NCI-H345 treated with DMSO at 0.1 percent for 48 hours (cell line): ENCODE data around the gene CACNB2.

Experiments
- DNase-seq: peaks from one replicate; lab custom pipeline; 2025; ENCODE audit not compliant: unreplicated experiment; lab: John Stamatoyannopoulos, UW

CACNB2 gene

GRCh38 chr10:18381679-18382078, 241.5 kb downstream of the CACNB2 start:
- DNase-seq = no peak

GRCh38 chr10:18397906-18398305, 257.7 kb downstream of the CACNB2 start:
- no peak for DNase-seq

DNA sequence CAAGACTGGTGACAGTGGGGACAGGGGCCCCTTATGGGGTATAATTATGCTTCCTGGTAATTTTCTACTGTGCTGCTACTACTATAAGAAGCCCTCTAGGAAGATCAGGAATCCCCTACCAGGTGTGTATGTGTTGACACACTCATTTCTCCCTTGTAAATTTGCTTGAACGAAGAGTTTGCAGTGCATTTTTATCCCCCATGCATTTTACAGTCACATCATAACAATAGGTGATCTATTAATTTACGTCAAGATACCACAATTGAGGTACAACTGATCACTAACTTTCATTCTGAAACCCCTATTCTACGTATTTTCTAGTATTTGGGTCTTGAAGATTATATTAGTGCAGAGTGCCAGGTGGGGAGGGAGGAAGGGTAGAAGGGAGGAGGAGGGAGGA, 258.9 kb downstream of the CACNB2 start:
- no peak for DNase-seq

DNA sequence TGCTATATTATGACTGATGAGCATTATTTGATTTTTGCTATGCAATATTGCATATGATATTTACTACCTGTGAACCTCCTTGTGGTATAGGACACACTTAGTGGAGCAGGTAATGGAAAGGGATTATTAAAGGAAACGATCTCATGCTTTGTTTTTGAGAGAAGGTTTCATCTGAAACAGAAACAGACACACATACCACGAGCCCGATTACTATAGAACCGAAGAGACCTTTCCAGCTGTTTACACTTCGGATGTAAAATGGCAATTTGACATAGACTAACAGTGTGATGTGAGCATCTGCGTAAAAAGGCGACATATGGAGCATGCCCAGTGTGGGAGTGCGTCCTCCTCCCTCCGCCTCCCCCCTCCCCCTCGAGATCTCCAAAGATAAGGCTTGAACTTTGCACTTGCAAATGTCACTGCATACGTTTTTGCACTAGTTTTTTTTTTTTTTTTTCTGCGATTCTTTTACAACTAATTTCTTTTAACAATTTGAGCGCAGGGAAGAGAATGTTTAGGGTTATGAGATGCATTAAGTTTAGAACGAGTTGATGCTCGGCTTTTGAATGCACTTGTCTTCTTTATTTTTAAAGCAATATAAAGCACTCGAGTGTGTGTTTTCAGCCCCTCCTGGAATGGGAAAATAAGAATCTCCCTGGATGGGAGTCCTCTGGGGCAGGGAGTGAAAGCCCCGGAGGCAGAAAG, 260.1 kb downstream of the CACNB2 start:
- no peak for DNase-seq

DNA sequence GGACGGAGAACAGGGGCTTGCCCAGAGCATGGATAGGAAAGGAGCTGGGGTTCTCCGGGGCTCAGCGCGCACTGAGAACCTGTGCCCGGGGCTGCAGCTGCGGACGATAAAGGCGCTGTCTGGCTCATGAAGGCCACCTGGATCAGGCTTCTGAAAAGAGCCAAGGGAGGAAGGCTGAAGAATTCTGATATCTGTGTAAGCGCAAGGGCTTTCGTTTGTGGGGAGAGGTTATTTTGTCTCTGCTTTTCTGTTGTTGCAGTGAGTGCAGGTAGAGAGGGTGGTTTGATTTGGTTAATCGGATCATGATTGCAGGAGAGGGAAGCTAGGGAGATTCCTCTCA, 260.7 kb downstream of the CACNB2 start:
- no peak for DNase-seq

GRCh38 chr10:18401416-18402195, 261.4 kb downstream of the CACNB2 start:
- DNase-seq = no peak

DNA sequence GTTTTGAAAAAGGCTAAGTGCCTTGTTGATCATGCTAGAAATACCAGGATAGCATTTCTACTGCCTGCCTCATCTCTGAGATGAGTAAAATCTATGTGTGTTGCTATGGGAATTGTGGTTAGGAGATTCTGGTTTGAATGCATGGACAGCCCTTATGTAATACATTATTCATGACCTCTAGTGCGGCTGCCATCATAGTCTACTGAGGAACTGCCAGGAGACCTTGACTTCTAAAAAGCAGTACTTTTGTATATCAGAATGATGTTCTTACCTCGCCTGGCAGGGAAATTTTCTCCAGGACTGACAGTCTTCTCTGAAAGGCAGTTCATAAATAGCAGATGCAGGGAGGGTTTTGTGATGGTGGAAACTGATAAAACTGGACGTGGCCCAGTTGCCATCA, 262.6 kb downstream of the CACNB2 start:
- DNase-seq = no peak

DNA sequence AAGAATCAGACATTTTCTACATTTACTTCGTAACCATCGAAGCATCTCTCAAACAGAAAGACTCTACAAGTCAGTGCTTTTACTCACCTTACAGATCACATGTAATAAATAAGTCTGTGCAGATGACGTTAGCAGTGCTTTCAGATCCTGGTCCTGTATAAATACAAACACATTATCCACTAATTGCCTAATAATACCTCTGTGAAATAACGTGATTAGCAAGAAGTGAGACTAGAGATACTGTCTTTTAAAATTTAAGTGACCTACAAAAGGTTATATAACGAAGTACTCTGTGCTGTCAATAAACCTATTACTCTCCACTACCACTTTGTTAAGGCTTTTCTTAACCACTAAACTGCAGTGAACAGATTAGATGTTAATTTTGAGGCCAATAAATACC, 264.3 kb downstream of the CACNB2 start:
- DNase-seq = no peak

- DNase-seq = no peak
Measured at GRCh38 chr10:18406136-18406535, 265.9 kb downstream of the CACNB2 start.

GRCh38 chr10:18409599-18410397, 269.6 kb downstream of the CACNB2 start:
- DNase-seq = no peak

DNA sequence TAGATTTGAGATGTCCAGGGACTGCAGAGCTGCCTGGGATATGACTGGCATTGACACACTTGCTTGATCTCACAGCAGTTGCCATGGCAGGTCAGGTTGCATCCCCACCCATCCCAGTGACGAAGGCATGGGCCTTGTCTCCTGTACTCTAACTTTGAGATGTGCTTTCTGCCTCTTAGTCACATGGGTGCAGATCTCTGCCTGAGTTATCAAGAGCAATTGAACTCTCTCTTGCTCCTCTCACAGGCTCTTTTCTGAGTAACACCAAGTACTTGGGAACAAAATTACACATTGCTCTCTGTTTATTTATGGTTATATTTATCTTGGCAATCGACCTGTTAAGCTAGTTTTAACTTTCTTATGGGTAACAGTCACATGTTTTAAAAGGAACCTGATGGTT, 273.8 kb downstream of the CACNB2 start:
- no peak for DNase-seq

DNA sequence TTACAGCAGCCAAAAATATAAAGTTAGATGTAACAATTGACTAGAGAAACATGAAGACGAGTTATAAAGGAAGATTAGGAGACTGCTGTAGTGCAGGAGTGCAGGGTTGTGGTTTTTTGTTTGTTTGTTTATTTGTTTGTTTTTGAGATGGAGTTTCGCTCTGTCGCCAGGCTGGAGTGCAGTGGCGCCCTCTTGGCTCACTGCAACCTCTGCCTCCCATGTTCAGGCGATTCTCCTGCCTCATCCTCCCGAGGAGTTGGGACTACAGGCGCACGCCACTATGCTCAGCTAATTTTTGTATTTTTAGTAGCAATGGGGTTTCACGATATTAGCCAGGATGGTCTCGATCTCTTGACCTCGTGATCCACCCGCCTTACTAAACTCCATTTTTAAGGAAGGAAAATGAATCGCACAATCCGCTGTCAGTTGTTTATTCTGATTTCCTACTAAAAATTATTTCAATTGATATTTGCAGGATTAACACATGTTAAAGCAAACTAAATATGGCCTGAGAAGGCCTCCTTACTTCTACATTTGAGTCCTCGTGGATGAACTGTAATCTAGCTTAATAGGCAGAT, 277.8 kb downstream of the CACNB2 start:
- DNase-seq = no peak

GRCh38 chr10:18418541-18419215, 278.5 kb downstream of the CACNB2 start:
- no peak for DNase-seq

GRCh38 chr10:18419945-18420344, 279.7 kb downstream of the CACNB2 start:
- no peak for DNase-seq

DNA sequence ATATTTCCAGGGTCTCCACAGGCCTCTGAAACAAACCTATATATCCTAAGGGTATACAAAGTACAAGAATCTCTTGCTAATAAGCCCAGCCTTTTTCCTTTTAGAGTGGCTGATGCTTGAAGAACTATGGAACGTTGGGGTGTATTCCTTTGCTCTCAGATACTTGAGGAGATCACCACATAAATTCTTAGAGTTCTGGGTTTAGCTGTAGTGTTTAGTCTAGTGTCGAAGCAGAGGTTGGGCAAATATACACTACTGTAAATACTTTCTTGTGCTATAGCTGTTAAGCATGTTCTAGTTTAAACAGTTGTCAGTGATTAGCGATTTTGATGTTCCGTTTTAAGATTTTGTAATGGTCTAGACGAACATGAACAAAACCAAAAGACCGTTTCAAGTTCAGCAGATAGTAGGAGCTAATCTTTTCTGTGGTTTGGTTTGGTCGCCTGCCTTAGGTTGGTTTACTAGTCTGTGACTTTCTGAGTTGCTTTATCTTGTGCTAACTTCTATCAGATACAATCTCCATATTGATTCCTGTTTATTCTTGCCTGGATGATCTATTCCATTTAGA, 281.6 kb downstream of the CACNB2 start:
- DNase-seq = no peak

DNA sequence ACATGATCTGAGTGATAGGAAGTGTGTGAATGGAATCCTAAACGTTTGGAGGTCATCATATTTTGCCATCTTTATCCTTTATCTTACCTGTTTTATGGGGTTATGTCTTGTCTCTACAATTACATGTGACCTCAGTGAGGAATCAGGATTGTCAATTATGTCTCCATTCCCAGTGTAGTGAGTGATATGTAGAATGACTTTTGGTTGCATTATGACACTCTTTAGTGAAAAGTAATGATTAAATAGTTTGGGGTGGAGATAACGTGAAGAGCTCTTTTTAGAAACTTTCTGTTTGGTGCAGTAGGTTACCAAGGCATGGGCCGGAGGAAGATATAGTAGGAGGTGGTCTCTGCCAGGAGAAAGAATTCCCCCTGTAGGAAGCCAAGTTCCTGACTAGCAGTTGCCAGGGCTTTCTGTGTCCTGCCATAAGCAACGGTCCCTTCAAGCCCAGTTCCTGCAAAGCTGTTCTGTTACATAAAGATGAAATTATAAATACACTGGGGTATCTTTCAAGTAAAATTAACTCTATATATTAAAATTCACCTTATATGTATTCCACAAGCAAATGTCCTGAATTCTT, 282.9 kb downstream of the CACNB2 start:
- DNase-seq = no peak

- DNase-seq = no peak
Measured at GRCh38 chr10:18424200-18424599, 284.0 kb downstream of the CACNB2 start.

GRCh38 chr10:18429335-18429734, 289.1 kb downstream of the CACNB2 start:
- no peak for DNase-seq

GRCh38 chr10:18436902-18437301, 296.7 kb downstream of the CACNB2 start:
- no peak for DNase-seq

DNA sequence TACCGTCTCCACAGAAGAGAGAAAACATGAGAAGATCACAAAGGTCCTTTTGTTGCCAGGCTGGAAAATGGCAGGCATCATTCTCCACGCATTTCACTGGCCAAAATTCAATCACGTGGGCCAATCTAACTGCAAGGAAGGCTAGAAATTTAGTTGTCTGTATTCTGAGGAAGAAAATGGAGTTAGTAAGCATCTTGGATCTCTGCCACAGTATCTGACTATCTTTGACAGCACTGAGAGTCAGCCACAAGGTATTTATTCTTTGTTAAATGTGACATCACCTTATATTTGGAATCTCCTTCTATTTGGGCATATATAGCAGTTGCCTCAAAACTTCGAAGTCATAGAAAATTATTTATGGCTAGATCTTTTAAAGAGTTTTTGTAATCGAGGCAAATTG, 297.3 kb downstream of the CACNB2 start:
- DNase-seq = no peak
